HG03342 (cell line): ENCODE data around the gene TMEM190.
"Not testable (repeated sequence)": the region's sequence is repeated elsewhere in the genome, so short reads cannot be mapped to it uniquely, and the experiment has no call there.

Source experiments
- ATAC-seq: cut with Tn5 transposase; IDR thresholded peaks from one replicate; pipeline ENCODE4 v1.9.1; 2021; ENCODE audit warnings: mild to moderate bottlenecking, moderate library complexity; ENCODE audit not compliant: unreplicated experiment

TMEM190 gene

DNA sequence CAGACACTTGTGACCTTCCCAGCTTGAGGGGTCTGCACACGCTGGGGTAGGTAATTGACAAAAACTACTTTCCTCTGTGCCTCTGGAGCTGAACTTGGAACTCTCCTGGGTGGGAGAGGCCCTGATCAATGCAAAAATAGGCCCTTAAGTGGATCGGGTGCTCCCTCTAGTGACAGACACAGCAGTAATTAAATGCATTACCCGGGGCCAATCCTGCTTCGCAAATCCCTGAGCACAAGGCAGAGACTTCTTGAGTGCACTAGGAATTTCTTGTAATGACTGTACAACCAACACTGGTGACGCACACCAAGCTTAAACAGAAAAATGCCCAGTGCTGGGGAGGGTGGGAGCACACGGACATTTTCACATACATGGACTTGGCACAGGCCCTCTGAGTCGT lies 41.6 kb downstream of the TMEM190 start:
- no peak for ATAC-seq

DNA sequence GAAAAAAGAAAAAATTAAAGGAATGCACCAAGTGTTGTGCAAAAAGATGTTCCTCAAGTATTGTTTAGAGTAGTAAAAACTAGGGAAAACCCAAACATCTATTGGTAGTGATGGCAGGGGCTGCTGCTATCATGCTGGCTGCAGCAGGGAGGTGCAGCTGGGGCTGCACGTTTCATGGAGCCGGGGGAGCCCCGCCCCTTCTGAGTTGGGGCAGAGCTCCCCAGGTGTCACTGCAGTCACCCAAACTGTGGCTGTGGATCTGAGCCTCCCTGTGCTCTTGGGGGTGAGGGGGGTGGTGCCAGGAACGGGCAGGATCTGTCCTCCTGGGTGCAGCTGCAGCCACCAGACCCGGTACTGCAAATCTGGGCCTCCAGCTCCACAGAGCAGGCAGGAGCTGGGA lies 42.5 kb downstream of the TMEM190 start:
- ATAC-seq: no peak

DNA sequence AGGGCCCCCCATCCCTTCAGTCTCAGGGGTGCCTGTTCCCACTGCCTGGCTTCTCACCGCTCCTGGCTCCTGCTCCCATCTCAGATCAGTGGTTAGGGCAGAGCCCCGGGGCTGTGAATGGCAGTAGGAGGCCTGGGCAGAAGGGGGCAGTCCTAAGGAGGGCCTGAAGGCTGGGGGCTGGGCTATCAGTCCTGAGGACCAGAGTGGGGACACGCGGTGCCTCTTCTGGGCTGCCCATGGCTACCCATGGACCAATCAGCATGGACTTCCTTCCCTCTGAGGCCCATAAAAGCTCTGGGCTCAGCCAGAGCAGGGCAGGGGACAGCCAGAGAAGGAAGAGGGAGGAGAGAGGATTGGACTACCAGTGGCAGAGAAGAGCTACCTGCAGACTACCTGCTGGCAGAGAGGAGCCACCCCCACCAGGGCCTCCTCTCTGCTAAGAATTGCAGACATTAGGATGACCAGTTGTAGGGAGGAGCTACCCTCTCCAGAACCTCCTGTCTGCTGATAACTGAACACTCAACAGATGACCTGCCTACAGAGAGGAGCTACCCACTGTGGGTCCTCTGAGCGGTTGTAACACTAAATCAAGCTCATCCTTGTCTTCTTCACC lies 43.1 kb downstream of the TMEM190 start:
- ATAC-seq: no peak

DNA sequence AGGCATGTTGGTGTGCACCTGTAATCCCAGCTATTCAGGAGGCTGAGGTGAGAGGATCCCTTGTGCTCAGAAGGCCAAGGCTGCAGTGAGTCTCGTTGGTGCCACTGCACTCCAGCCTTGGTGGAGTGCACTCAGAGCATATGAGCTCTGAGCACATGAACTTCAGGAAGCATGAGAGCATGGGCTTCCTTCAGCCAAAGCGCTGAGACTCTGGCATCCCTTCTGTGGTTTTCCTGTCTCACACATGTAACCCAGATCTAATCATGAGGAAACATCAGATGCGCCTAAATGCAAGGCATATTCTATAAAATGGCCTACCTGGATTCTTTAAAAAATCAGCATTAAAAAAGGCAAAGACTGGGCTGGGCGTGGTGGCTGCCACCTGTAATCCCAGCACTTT lies 44.7 kb downstream of the TMEM190 start:
- ATAC-seq: not testable (repeated sequence)

DNA sequence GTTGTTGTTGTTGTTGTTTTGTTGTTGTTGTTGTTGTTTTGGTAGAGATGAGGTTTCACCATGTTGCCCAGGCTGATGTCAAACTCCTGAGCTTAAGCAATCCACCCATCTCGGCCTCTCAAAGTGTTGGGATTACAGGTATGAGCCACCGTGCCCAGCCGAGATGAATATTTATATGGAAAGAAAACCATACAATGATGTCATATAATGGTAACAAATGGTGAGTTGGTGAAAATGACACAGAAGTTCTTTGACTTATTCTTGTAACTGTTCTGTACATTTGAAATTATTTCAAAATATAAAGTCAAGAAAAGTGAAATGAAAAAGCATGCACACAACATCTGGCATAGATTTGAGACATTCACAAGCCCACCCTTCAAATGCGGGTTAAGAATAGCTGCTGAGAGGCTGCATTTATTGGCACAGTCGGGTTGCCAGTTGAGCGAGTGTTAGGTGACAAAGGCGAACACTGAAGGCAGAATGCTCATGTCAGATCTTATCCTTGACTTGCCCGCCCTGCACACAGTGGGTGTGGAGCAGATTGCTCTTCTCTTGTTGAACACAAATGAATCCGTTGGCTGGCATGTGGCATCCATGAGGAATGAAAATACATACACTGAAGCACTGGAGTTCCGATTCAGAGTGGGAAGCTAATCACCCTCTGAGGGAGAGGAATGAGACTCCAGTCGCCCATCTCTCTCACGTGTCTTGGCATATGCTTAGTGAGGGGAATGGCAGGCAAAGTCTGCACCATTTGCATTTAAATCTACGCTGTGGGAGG lies 46.8 kb downstream of the TMEM190 start:
- ATAC-seq: no peak

DNA sequence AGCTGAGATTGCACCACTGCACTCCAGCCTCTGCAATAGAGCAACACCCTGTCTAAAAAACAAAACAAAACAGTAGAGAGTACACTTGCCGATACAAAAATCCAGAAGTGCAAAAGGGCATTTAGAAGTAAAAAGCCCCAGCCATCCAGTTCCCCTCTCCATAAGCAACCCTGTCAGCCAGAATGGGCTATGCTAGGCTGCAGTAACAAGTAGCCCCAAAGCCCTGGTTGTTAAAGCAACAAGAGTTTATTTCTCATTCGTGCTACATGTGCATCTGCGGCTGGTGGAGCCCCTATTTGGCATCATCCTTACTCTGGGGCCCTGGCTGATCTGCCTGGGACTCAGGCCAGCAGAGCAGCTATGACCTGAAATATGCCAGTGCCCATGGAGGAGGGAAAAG lies 47.9 kb downstream of the TMEM190 start:
- ATAC-seq: no peak

DNA sequence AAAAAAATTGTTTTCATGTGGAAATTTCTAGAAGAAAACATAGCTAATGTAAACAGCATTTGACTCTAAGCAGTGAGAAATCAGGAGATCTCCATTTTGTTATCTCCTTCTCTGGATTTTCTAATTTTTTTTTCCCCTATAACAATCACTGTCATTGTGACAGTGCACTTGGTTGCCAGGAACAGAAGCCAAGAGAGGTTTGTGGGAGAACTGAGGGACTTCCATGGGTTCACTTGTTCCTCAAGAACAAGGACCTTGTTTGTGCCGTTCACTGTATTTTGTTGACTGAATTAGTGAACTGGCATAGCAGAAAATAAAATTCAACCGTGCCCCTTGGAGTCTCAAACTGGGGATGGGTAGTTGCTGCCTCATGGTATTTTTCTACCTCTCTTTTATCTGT lies 49.4 kb downstream of the TMEM190 start:
- no peak for ATAC-seq
